ENCODE data around the gene CC2D2A.
A peak's percentile ranks its signal among the peaks of the same experiment; 100 is the strongest.

Gene CC2D2A

GRCh38 chr4:15649914-15650545 lies 180.3 kb downstream of the CC2D2A start:
- DNase-seq (ENCODE audit: low spot score) = peak; percentile 79

Data from activated CD4-positive, alpha-beta T cell treated with anti-CD3 and anti-CD28 coated beads, Interleukin-2, Interleukin-4, amounts not matched to agents 100 ng/mL and 50 ng/mL, durations not matched to agents 16 hours and 8 hours (primary cell).